B cell (primary cell): ENCODE data around the gene BMERB1. TPM values are rescaled to one million over a fixed set of nuclear protein-coding genes. Genes with fewer than 3 reads are reported as not detected.

Experiments
- ATAC-seq: fragments of 200-7000 bp; cut with Tn5 transposase; one replicate; pipeline ENCODE4 v1.10.0; 2021; ENCODE audit warnings: low read depth, mild to moderate bottlenecking, moderate number of reproducible peaks, moderate library complexity
- CTCF ChIA-PET: fragments of 350-600 bp; sonication (Branson Sonifier 250); formaldehyde crosslinking; loops from one replicate; lab custom pipeline; 2021; ENCODE audit warnings: antibody characterized with exemption, inconsistent platforms; lab: Charles Lee
- POLR2A ChIA-PET: fragments of 350-600 bp; sonication (Branson Sonifier 250); formaldehyde crosslinking; loops from one replicate; lab custom pipeline; 2021; ENCODE audit warnings: antibody characterized with exemption; lab: Charles Lee
- DNase-seq: peaks from one replicate; pipeline ENCODE4 v3.0.0; 2013
- H2AFZ ChIP-seq: 2 replicates; pipeline ENCODE4 v1.6.1; 2012; ENCODE audit warnings: mild to moderate bottlenecking, low read depth, low read length; ENCODE audit not compliant: insufficient read depth, poor library complexity, severe bottlenecking
- H3K27ac ChIP-seq, 2 donors: 1 replicate in 1 of 2; 2 replicates in 1 of 2; pipeline ENCODE4 v1.5.1; 2012 to 2013; ENCODE audit warnings: low read length in 2 of 2, mild to moderate bottlenecking in 2 of 2, moderate library complexity in 1 of 2
- H3K27me3 ChIP-seq, 4 experiments: fragments of 200-600 bp in 1 of 4; sonication (generic) in 1 of 4; replicated peaks in 1 of 4; 1 replicate in 2 of 4; 2 replicates in 2 of 4; pipeline versions ENCODE4 v1.6.1 to v1.7.0; 2013 to 2016; ENCODE audit warnings: low read length in 3 of 4, mild to moderate bottlenecking in 2 of 4, mixed read lengths in 1 of 4, moderate library complexity in 1 of 4; ENCODE audit not compliant: insufficient read depth in 4 of 4, control insufficient read depth in 3 of 4; ENCODE audit errors: control extremely low read depth in 1 of 4
- H3K36me3 ChIP-seq, 2 experiments: replicated peaks in 1 of 2; 1 replicate in 1 of 2; 2 replicates in 1 of 2; pipeline versions ENCODE4 v1.6.1 to v1.7.1; 2013; ENCODE audit warnings: low read length in 1 of 2; ENCODE audit not compliant: insufficient read depth in 2 of 2, control insufficient read depth in 1 of 2; ENCODE audit errors: control extremely low read depth in 1 of 2, extremely low read depth in 1 of 2
- H3K4me1 ChIP-seq, 2 donors: fragments of 200-600 bp in 1 of 2; sonication (generic) in 1 of 2; 1 replicate in 1 of 2; 2 replicates in 1 of 2; pipeline versions ENCODE4 v1.5.1 to v1.6.1; 2013 to 2017; ENCODE audit warnings: low read length in 2 of 2; ENCODE audit not compliant: control insufficient read depth in 2 of 2, insufficient read depth in 2 of 2
- H3K4me2 ChIP-seq: replicated peaks from 2 replicates; pipeline ENCODE3; 2012; ENCODE audit warnings: mild to moderate bottlenecking, low read depth, low read length; ENCODE audit not compliant: poor library complexity, severe bottlenecking
- H3K4me3 ChIP-seq, 5 experiments: fragments of 200-600 bp in 1 of 5; sonication (generic) in 1 of 5; 1 replicate in 3 of 5; 2 replicates in 2 of 5; pipeline versions ENCODE4 v1.5.1 to v1.7.0; 2011 to 2016; ENCODE audit warnings: low read length in 4 of 5, mild to moderate bottlenecking in 4 of 5, low read depth in 2 of 5, control low read depth in 1 of 5, moderate library complexity in 1 of 5; ENCODE audit not compliant: insufficient read depth in 1 of 5; ENCODE audit errors: control extremely low read depth in 1 of 5, extremely low read depth in 1 of 5
- H3K79me2 ChIP-seq: fragments of 200-600 bp; sonication (generic); one replicate; pipeline ENCODE4 v1.6.0; 2016; ENCODE audit warnings: low read length; ENCODE audit not compliant: control insufficient read depth, insufficient read depth
- H3K9ac ChIP-seq: fragments of 200-600 bp; sonication (generic); 2 replicates; pipeline ENCODE4 v1.6.1; 2017; ENCODE audit warnings: mild to moderate bottlenecking, low read length, moderate library complexity
- H3K9me3 ChIP-seq, 3 donors: one replicate each; pipeline versions ENCODE4 v1.6.1 to v1.7.1; 2013; ENCODE audit warnings: low read length in 2 of 3; ENCODE audit not compliant: control insufficient read depth in 2 of 3, insufficient read depth in 1 of 3; ENCODE audit errors: control extremely low read depth in 1 of 3
- H4K20me1 ChIP-seq: 2 replicates; pipeline ENCODE4 v1.6.0; 2012; ENCODE audit warnings: mild to moderate bottlenecking, low read length; ENCODE audit not compliant: insufficient read depth, control insufficient read depth, poor library complexity, severe bottlenecking
- H3K27ac Mint-ChIP-seq: one replicate; pipeline ENCODE4 v1.8.0; 2021; ENCODE audit warnings: mixed read lengths
- H3K27me3 Mint-ChIP-seq: one replicate; pipeline ENCODE4 v1.8.0; 2021; ENCODE audit warnings: mixed read lengths
- H3K4me1 Mint-ChIP-seq: one replicate; pipeline ENCODE4 v1.8.0; 2021; ENCODE audit warnings: mixed read lengths
- H3K4me3 Mint-ChIP-seq: one replicate; pipeline ENCODE4 v1.8.0; 2021; ENCODE audit warnings: mixed read lengths
- H3K9me3 Mint-ChIP-seq: one replicate; pipeline ENCODE4 v1.8.0; 2022; ENCODE audit warnings: mixed read lengths; ENCODE audit not compliant: insufficient read depth
- CTCF ChIP-seq: fragments of 200-600 bp; IDR thresholded peaks from one replicate; pipeline ENCODE4 v1.8.0; 2022; ENCODE audit warnings: antibody characterized with exemption, mild to moderate bottlenecking
- EZH2 ChIP-seq: IDR thresholded peaks from 2 replicates; pipeline ENCODE4 v1.6.1; 2012; ENCODE audit warnings: borderline replicate concordance, low read depth, mild to moderate bottlenecking, moderate library complexity, low read length; ENCODE audit not compliant: insufficient read depth, poor library complexity, severe bottlenecking
- WGBS: methylation state at CpG from one replicate; pipeline ENCODE4 v1.1.5; 2013; ENCODE audit warnings: missing lambda C conversion rate; ENCODE audit not compliant: insufficient coverage; 5-methylcytosine and 5-hydroxymethylcytosine counted together
- intact Hi-C: fragments of 100-400 bp; cut with micrococcal nuclease; formaldehyde crosslinking; loops from one replicate; pipeline ENCODE4 v1.10.0; 2022
- polyA plus RNA-seq: library from polyadenylated mRNA; depleted of rRNA; stranded (reverse); fragments of >200 nt; gene quantifications from 2 replicates; pipeline ENCODE4 v1.2.3, GENCODE V29; 2012
- total RNA-seq, 2 donors: library from RNA; stranded (reverse); fragments of 120-200 nt in 1 of 2; gene quantifications; 1 replicate in 1 of 2; 2 replicates in 1 of 2; pipeline versions ENCODE4 v1.2.3 to v1.2.4, GENCODE V29; 2013 to 2022

Gene BMERB1
- total and polyA plus RNA-seq, 2 donors (not counting 1 experiment from before 2014, with no cell fraction given), result 2.2 to 11.2 TPM

GRCh38 chr16:15443753-15444152 is 9.4 kb downstream of the BMERB1 start:
- ChIA-PET POLR2A (no interaction called here), CTCF (interaction anchor here (0.7 to 3.7 kb wide), 2 partner anchors 17 to 253 kb away, joined by 5 to 15 read pairs; no protein-coding TSS in a partner anchor)
- no peak overlapping the region for H2AFZ ChIP-seq
- no peaks in the 10 kb centered on the region for H4K20me1 ChIP-seq
- TF ChIP-seq EZH2 (no peak), CTCF (no peak)
- WGBS, result no CpG with 5 or more reads among the region's 4 CpGs
- no peaks in the 10 kb centered on the region for H3K79me2 ChIP-seq
- H3K27ac ChIP-seq, result no peak overlapping the region
- no peak overlapping the region for H3K27ac Mint-ChIP-seq
- H3K9me3 Mint-ChIP-seq, result peaks cover 6% of the 10 kb centered on the region
- no peak overlapping the region for H3K4me3 ChIP-seq
- H3K4me1 Mint-ChIP-seq, result no peaks in the 10 kb centered on the region
- no peaks in the 10 kb centered on the region for H3K36me3 ChIP-seq
- no peak overlapping the region for H3K4me2 ChIP-seq
- peaks cover 0 to 10% (median 9%) of the 10 kb centered on the region in 3 donors for H3K9me3 ChIP-seq
- no peak overlapping the region for H3K4me3 Mint-ChIP-seq
- no peak for ATAC-seq
- H3K9ac ChIP-seq, result no peak overlapping the region
- H3K27me3 Mint-ChIP-seq, result peaks cover 4% of the 10 kb centered on the region
- peaks cover 0 to 3% (median 0%) of the 10 kb centered on the region in 4 experiments for H3K27me3 ChIP-seq
- no peak for DNase-seq
- no peaks in the 10 kb centered on the region for H3K4me1 ChIP-seq
- intact Hi-C loops, result no loop called here

- ChIA-PET CTCF (interaction anchor here (1.5 to 3.7 kb wide), 2 partner anchors 17 to 260 kb away, joined by 3 to 15 read pairs; no protein-coding TSS in a partner anchor), POLR2A (no interaction called here)
- Histone ChIP-seq H3K27ac (no peak overlapping the region), H3K4me1 (no peaks in the 10 kb centered on the region), H3K9me3 (peaks cover 0 to 10% (median 9%) of the 10 kb centered on the region in 3 donors), H3K36me3 (no peaks in the 10 kb centered on the region), H3K9ac (no peak overlapping the region), H4K20me1 (no peaks in the 10 kb centered on the region), H3K27me3 (peaks cover 0 to 3% (median 0%) of the 10 kb centered on the region in 4 experiments), H2AFZ (no peak overlapping the region), H3K4me2 (no peak overlapping the region), H3K4me3 (no peak overlapping the region), H3K79me2 (no peaks in the 10 kb centered on the region)
- no peak for TF ChIP-seq CTCF
- no peak for TF ChIP-seq EZH2
- H3K9me3 Mint-ChIP-seq, result peaks cover 6% of the 10 kb centered on the region
- no peak for DNase-seq
- no peaks in the 10 kb centered on the region for H3K4me1 Mint-ChIP-seq
- 100% methylated on average over 2 of the region's 3 CpGs for WGBS
- intact Hi-C loops, result no loop called here
- no peak overlapping the region for H3K4me3 Mint-ChIP-seq
- H3K27me3 Mint-ChIP-seq, result peaks cover 4% of the 10 kb centered on the region
- H3K27ac Mint-ChIP-seq, result no peak overlapping the region
- no peak for ATAC-seq
These were observed 9.9 kb downstream of the BMERB1 start for GRCh38 chr16:15444264-15444663.
